OCI-LY1 (cell line): ENCODE measurements around the gene MAB21L4.

Experiments used
- H2AFZ ChIP-seq: fragments of 200-600 bp; sonication (generic), shearing (Covaris generic); 2 replicates; pipeline ENCODE4 v1.6.0; 2014; ENCODE audit warnings: antibody characterized with exemption, mild to moderate bottlenecking, low read length
- H3F3A ChIP-seq: fragments of 200-600 bp; sonication (generic), shearing (Covaris generic); 2 replicates; pipeline ENCODE4 v1.6.0; 2014; ENCODE audit warnings: mild to moderate bottlenecking, antibody characterized with exemption, low read length, moderate library complexity; ENCODE audit not compliant: insufficient read depth
- H3K27ac ChIP-seq: fragments of 200-600 bp; sonication (generic); 2 replicates; pipeline ENCODE4 v1.5.1; 2014; ENCODE audit warnings: low read length, mixed run types, mild to moderate bottlenecking, low read depth; ENCODE audit not compliant: poor library complexity, severe bottlenecking
- H3K27me3 ChIP-seq: fragments of 200-600 bp; sonication (generic); 2 replicates; pipeline ENCODE4 v1.6.0; 2014; ENCODE audit warnings: antibody characterized with exemption, mild to moderate bottlenecking, low read length, moderate library complexity; ENCODE audit not compliant: insufficient read depth
- H3K36me3 ChIP-seq: fragments of 200-600 bp; sonication (generic); 2 replicates; pipeline ENCODE4 v1.6.1; 2014; ENCODE audit warnings: mild to moderate bottlenecking, antibody characterized with exemption, low read length, moderate library complexity, mixed read lengths; ENCODE audit not compliant: insufficient read depth
- H3K4me1 ChIP-seq: fragments of 200-600 bp; sonication (generic); 2 replicates; pipeline ENCODE4 v1.5.1; 2014; ENCODE audit warnings: mild to moderate bottlenecking, low read length, moderate library complexity; ENCODE audit not compliant: insufficient read depth, severe bottlenecking
- H3K4me2 ChIP-seq: fragments of 200-600 bp; sonication (generic), shearing (Covaris generic); 2 replicates; pipeline ENCODE4 v1.6.1; 2014; ENCODE audit warnings: low read length
- H3K4me3 ChIP-seq: fragments of 200-600 bp; sonication (generic); 2 replicates; pipeline ENCODE4 v1.5.1; 2014; ENCODE audit warnings: low read length, low read depth, mild to moderate bottlenecking, mixed read lengths; ENCODE audit not compliant: poor library complexity, severe bottlenecking
- H3K79me2 ChIP-seq: fragments of 200-600 bp; shearing (Covaris generic); 2 replicates; pipeline ENCODE4 v1.6.1; 2016; ENCODE audit warnings: mixed run types, low read length, mixed read lengths; ENCODE audit not compliant: insufficient read depth
- H3K9ac ChIP-seq: fragments of 200-600 bp; sonication (generic), shearing (Covaris generic); 2 replicates; pipeline ENCODE4 v1.6.1; 2014; ENCODE audit warnings: mild to moderate bottlenecking, low read length, mixed read lengths
- H3K9me2 ChIP-seq: fragments of 200-600 bp; sonication (generic), shearing (Covaris generic); 2 replicates; pipeline ENCODE4 v1.6.1; 2014; ENCODE audit warnings: low read depth, mild to moderate bottlenecking, low read length, mixed read lengths
- H3K9me3 ChIP-seq: fragments of 200-600 bp; shearing (Covaris generic); 2 replicates; pipeline ENCODE4 v1.6.1; 2014; ENCODE audit warnings: low read length, mixed read lengths
- H4K20me1 ChIP-seq: fragments of 200-600 bp; sonication (generic), shearing (Covaris generic); 2 replicates; pipeline ENCODE4 v1.6.0; 2016; ENCODE audit warnings: mild to moderate bottlenecking, low read length; ENCODE audit not compliant: insufficient read depth
- CTCF ChIP-seq: fragments of 200-600 bp; sonication (generic), shearing (Covaris generic); IDR thresholded peaks from 2 replicates; pipeline ENCODE4 v1.5.1; 2017; ENCODE audit warnings: mild to moderate bottlenecking, antibody characterized with exemption, low read length, moderate library complexity, mixed read lengths
- EZH2 ChIP-seq: fragments of 200-600 bp; sonication (generic), shearing (Covaris generic); IDR thresholded peaks from 2 replicates; pipeline ENCODE4 v1.8.0; 2017; ENCODE audit warnings: borderline replicate concordance, mixed run types, mild to moderate bottlenecking, antibody characterized with exemption, low read length, moderate library complexity, mixed read lengths

Gene MAB21L4

GRCh38 chr2:240925568-240926515, 29.9 kb upstream of the MAB21L4 start:
- H3K27ac ChIP-seq = no peak overlapping the region
- TF ChIP-seq EZH2 = no peak
- TF ChIP-seq CTCF = no peak
- no peak overlapping the region for H3K9ac ChIP-seq
- H3K9me3 ChIP-seq = no peaks in the 10 kb centered on the region
- H3K27me3 ChIP-seq = no peaks in the 10 kb centered on the region
- no peaks in the 10 kb centered on the region for H3K9me2 ChIP-seq
- no peaks in the 10 kb centered on the region for H4K20me1 ChIP-seq
- H3K4me2 ChIP-seq = no peak overlapping the region
- no peak overlapping the region for H3K4me3 ChIP-seq
- no peak overlapping the region for H2AFZ ChIP-seq
- H3K79me2 ChIP-seq = no peaks in the 10 kb centered on the region
- no peaks in the 10 kb centered on the region for H3K4me1 ChIP-seq
- H3K36me3 ChIP-seq = no peaks in the 10 kb centered on the region
- no peaks in the 10 kb centered on the region for H3F3A ChIP-seq

GRCh38 chr2:240925191-240925567, 29.2 kb upstream of the MAB21L4 start:
- H3K9ac ChIP-seq = no peak overlapping the region
- H2AFZ ChIP-seq = no peak overlapping the region
- no peaks in the 10 kb centered on the region for H3F3A ChIP-seq
- H3K4me3 ChIP-seq = no peak overlapping the region
- no peak for TF ChIP-seq EZH2
- TF ChIP-seq CTCF = no peak
- H3K79me2 ChIP-seq = no peaks in the 10 kb centered on the region
- H3K27me3 ChIP-seq = no peaks in the 10 kb centered on the region
- H3K36me3 ChIP-seq = no peaks in the 10 kb centered on the region
- no peaks in the 10 kb centered on the region for H3K9me2 ChIP-seq
- no peaks in the 10 kb centered on the region for H3K4me1 ChIP-seq
- no peak overlapping the region for H3K27ac ChIP-seq
- no peaks in the 10 kb centered on the region for H4K20me1 ChIP-seq
- H3K9me3 ChIP-seq = no peaks in the 10 kb centered on the region
- H3K4me2 ChIP-seq = no peak overlapping the region

GRCh38 chr2:240922982-240923537, 27.1 kb upstream of the MAB21L4 start:
- no peak for TF ChIP-seq EZH2
- Histone ChIP-seq H3K4me2 (no peak overlapping the region), H4K20me1 (no peaks in the 10 kb centered on the region), H3K4me3 (no peak overlapping the region), H3K4me1 (no peaks in the 10 kb centered on the region), H3K27me3 (no peaks in the 10 kb centered on the region), H3F3A (no peaks in the 10 kb centered on the region), H3K9ac (no peak overlapping the region), H3K9me3 (no peaks in the 10 kb centered on the region), H2AFZ (no peak overlapping the region), H3K79me2 (no peaks in the 10 kb centered on the region), H3K9me2 (no peaks in the 10 kb centered on the region), H3K36me3 (no peaks in the 10 kb centered on the region), H3K27ac (no peak overlapping the region)
